HCT116 (cell line): Measurements from ENCODE around the gene ZMYM4. TPM values are rescaled to one million over a fixed set of nuclear protein-coding genes. Genes with fewer than 3 reads are reported as not detected.

Experiments used
- ATAC-seq: fragments of 200-7000 bp; cut with Tn5 transposase; 2 replicates; pipeline ENCODE4 v1.9.1; 2020; ENCODE audit warnings: mild to moderate bottlenecking, moderate library complexity
- BruUV-seq: library from RNA; stranded (reverse); fragments of 400-500 nt; replicated peaks from 2 replicates; lab custom pipeline; 2021; lab: Mats Ljungman, UMichigan
- CTCF ChIA-PET: fragments of 300-600 bp; sonication (Branson Sonifier 250); formaldehyde crosslinking; loops from one replicate; lab custom pipeline; 2021; ENCODE audit warnings: antibody characterized with exemption; lab: Charles Lee
- POLR2A ChIA-PET: fragments of 300-600, 350-600 bp; sonication (Branson Sonifier 250); formaldehyde crosslinking; loops from one replicate; lab custom pipeline; 2021; ENCODE audit warnings: antibody characterized with exemption; lab: Charles Lee
- RAD21 ChIA-PET, 2 experiments: fragments of 300-600 bp; sonication (Branson Sonifier 250); formaldehyde crosslinking; loops; one replicate each; lab custom pipeline; 2023; ENCODE audit warnings: low total read pairs in 2 of 2; ENCODE audit not compliant: uncharacterized antibody in 2 of 2, unreplicated experiment in 2 of 2, low non-redundant PET in 1 of 2; lab: Charles Lee
- DNase-seq: peaks from one replicate; pipeline ENCODE4 v3.0.0-alpha.2; 2010; ENCODE audit warnings: low read depth, low spot score
- H2AFZ ChIP-seq: fragments of 200-600 bp; shearing (Covaris generic), sonication (generic); 2 replicates; pipeline ENCODE4 v1.6.1; 2017; ENCODE audit warnings: low read depth, mixed run types, mixed read lengths, antibody characterized with exemption, low read length; ENCODE audit not compliant: poor library complexity, severe bottlenecking
- H3K27ac ChIP-seq: 2 replicates; pipeline ENCODE4 v1.5.1; 2012; ENCODE audit warnings: low read depth, low read length
- H3K27me3 ChIP-seq: fragments of 200-600 bp; sonication (generic); 2 replicates; pipeline ENCODE4 v1.6.1; 2016; ENCODE audit warnings: mixed run types, low read length, mixed read lengths; ENCODE audit not compliant: insufficient read depth
- H3K36me3 ChIP-seq, 2 experiments: fragments of 200-500 bp in 1 of 2; fragments of 200-600 bp in 1 of 2; sonication (Bioruptor generic) in 1 of 2; sonication (generic) in 1 of 2; 2 replicates each; pipeline versions ENCODE4 v1.5.1 to v1.6.1; 2014 to 2016; ENCODE audit warnings: low read length in 2 of 2, inconsistent platforms in 1 of 2, mixed read lengths in 1 of 2, mixed run types in 1 of 2; ENCODE audit not compliant: insufficient read depth in 2 of 2, control insufficient read depth in 1 of 2
- H3K4me1 ChIP-seq, 2 experiments: fragments of 200-600 bp in 1 of 2; sonication (generic) in 1 of 2; 2 replicates each; pipeline versions ENCODE4 v1.5.1 to v1.6.1; 2012 to 2017; ENCODE audit warnings: low read length in 2 of 2, inconsistent platforms in 1 of 2, mild to moderate bottlenecking in 1 of 2, mixed read lengths in 1 of 2, mixed run types in 1 of 2, moderate library complexity in 1 of 2; ENCODE audit not compliant: insufficient read depth in 2 of 2, control insufficient read depth in 1 of 2
- H3K4me2 ChIP-seq: fragments of 200-600 bp; sonication (generic); 2 replicates; pipeline ENCODE4 v1.6.1; 2017; ENCODE audit warnings: mixed run types, low read length, mixed read lengths
- H3K4me3 ChIP-seq, 2 experiments: fragments of 200-600 bp in 1 of 2; sonication (generic) in 1 of 2; replicated peaks in 1 of 2; 2 replicates each; pipeline ENCODE4 v1.5.1; 2011 to 2016; ENCODE audit warnings: low read length in 2 of 2, control low read depth in 1 of 2, low read depth in 1 of 2, mild to moderate bottlenecking in 1 of 2, mixed read lengths in 1 of 2, mixed run types in 1 of 2
- H3K79me2 ChIP-seq: fragments of 200-600 bp; sonication (generic); 2 replicates; pipeline ENCODE4 v1.6.1; 2017; ENCODE audit warnings: mild to moderate bottlenecking, mixed run types, low read length, moderate library complexity, mixed read lengths; ENCODE audit not compliant: insufficient read depth
- H3K9ac ChIP-seq: fragments of 200-600 bp; sonication (generic); 2 replicates; pipeline ENCODE4 v1.6.1; 2016; ENCODE audit warnings: low read length, mixed read lengths
- H3K9me2 ChIP-seq: fragments of 200-600 bp; sonication (generic), shearing (Covaris generic); 2 replicates; pipeline ENCODE4 v1.6.1; 2017; ENCODE audit warnings: mixed run types, mild to moderate bottlenecking, moderate library complexity; ENCODE audit not compliant: insufficient read depth
- H3K9me3 ChIP-seq, 2 experiments: fragments of 200-500 bp in 1 of 2; fragments of 200-600 bp in 1 of 2; sonication (Bioruptor generic) in 1 of 2; sonication (generic) in 1 of 2; 2 replicates each; pipeline ENCODE4 v1.6.1; 2014 to 2017; ENCODE audit warnings: low read length in 2 of 2, mixed read lengths in 2 of 2, inconsistent platforms in 1 of 2, low read depth in 1 of 2, mild to moderate bottlenecking in 1 of 2, mixed run types in 1 of 2, moderate library complexity in 1 of 2; ENCODE audit not compliant: control insufficient read depth in 1 of 2, insufficient read depth in 1 of 2
- H4K20me1 ChIP-seq: fragments of 200-600 bp; sonication (generic), shearing (Covaris generic); 2 replicates; pipeline ENCODE4 v1.6.1; 2017; ENCODE audit warnings: mixed run types, mild to moderate bottlenecking, moderate library complexity; ENCODE audit not compliant: insufficient read depth
- ATF3 ChIP-seq: IDR thresholded peaks from 2 replicates; pipeline ENCODE4 v1.6.1; 2012
- CBX3 ChIP-seq: IDR thresholded peaks from 2 replicates; pipeline ENCODE4 v1.6.1; 2012; ENCODE audit warnings: low read depth
- CEBPB ChIP-seq: IDR thresholded peaks from 2 replicates; pipeline ENCODE4 v1.6.1; 2012; ENCODE audit warnings: low read depth
- CTCF ChIP-seq, 3 experiments: fragments of 200-600 bp in 1 of 3; sonication (generic) in 1 of 3; IDR thresholded peaks in 2 of 3; conservative IDR thresholded peaks in 1 of 3; 2 replicates each; pipeline ENCODE4 v1.5.1; 2012 to 2017; ENCODE audit warnings: low read depth in 2 of 3, low read length in 2 of 3, antibody characterized with exemption in 1 of 3, borderline replicate concordance in 1 of 3, control low read depth in 1 of 3, mild to moderate bottlenecking in 1 of 3, mixed read lengths in 1 of 3, mixed run types in 1 of 3, moderate library complexity in 1 of 3; ENCODE audit not compliant: insufficient read depth in 1 of 3
- EGR1 ChIP-seq: IDR thresholded peaks from 2 replicates; pipeline ENCODE4 v1.6.1; 2012; ENCODE audit warnings: low read depth
- ELF1 ChIP-seq: IDR thresholded peaks from 2 replicates; pipeline ENCODE4 v1.6.1; 2012; ENCODE audit warnings: low read depth, borderline replicate concordance
- EZH2 ChIP-seq: fragments of 200-600 bp; sonication (generic); IDR thresholded peaks from 2 replicates; pipeline ENCODE4 v1.6.1; 2017; ENCODE audit warnings: antibody characterized with exemption, mixed run types
- EZH2phosphoT487 ChIP-seq: fragments of 200-600 bp; IDR thresholded peaks from 2 replicates; pipeline ENCODE4 v1.6.1; 2018; ENCODE audit warnings: antibody characterized with exemption, borderline replicate concordance
- FOSL1 ChIP-seq: IDR thresholded peaks from 2 replicates; pipeline ENCODE4 v1.6.1; 2012; ENCODE audit warnings: low read depth
- JUND ChIP-seq: IDR thresholded peaks from 2 replicates; pipeline ENCODE4 v1.6.1; 2012
- POLR2A ChIP-seq: IDR thresholded peaks from 2 replicates; pipeline ENCODE4 v1.7.0; 2011; ENCODE audit warnings: borderline replicate concordance; ENCODE audit not compliant: insufficient read depth, insufficient read length; ENCODE audit errors: extremely low read depth
- POLR2AphosphoS5 ChIP-seq: IDR thresholded peaks from 2 replicates; pipeline ENCODE4 v1.6.1; 2011; ENCODE audit warnings: mild to moderate bottlenecking, low read depth, low read length, moderate library complexity
- RAD21 ChIP-seq: IDR thresholded peaks from 2 replicates; pipeline ENCODE4 v1.6.1; 2012; ENCODE audit warnings: low read depth, mild to moderate bottlenecking
- SIN3A ChIP-seq: IDR thresholded peaks from 2 replicates; pipeline ENCODE4 v1.6.1; 2012; ENCODE audit warnings: low read depth
- SRF ChIP-seq: IDR thresholded peaks from 2 replicates; pipeline ENCODE4 v1.6.1; 2012; ENCODE audit warnings: low read depth
- YY1 ChIP-seq: IDR thresholded peaks from 2 replicates; pipeline ENCODE4 v1.6.1; 2011; ENCODE audit warnings: low read length, low read depth, moderate library complexity, mild to moderate bottlenecking; ENCODE audit not compliant: insufficient replicate concordance; ENCODE audit errors: extremely low read depth
- ZBTB33 ChIP-seq: IDR thresholded peaks from 2 replicates; pipeline ENCODE4 v1.6.1; 2011; ENCODE audit warnings: mild to moderate bottlenecking, low read length, moderate library complexity; ENCODE audit not compliant: insufficient replicate concordance; ENCODE audit errors: extremely low read depth
- ZFX ChIP-seq: fragments of 450-650 bp; IDR thresholded peaks from 2 replicates; pipeline ENCODE4 v1.6.1; 2017
- ZNF274 ChIP-seq: fragments of 200-500 bp; sonication (Bioruptor generic); IDR thresholded peaks from 2 replicates; pipeline ENCODE4 v1.6.1; 2014; ENCODE audit warnings: mild to moderate bottlenecking, low read depth, low read length, inconsistent platforms
- intact Hi-C: fragments of 100-400 bp; cut with micrococcal nuclease; formaldehyde crosslinking; loops from 2 replicates; pipeline ENCODE4 v1.10.0; 2022
- total RNA-seq: library from RNA; stranded (reverse); gene quantifications from one replicate; pipeline ENCODE4 v1.2.1, GENCODE V29; 2021; ENCODE audit not compliant: unreplicated experiment
- TF ChIP-seq, protein P1 (sequence below): IDR thresholded peaks from 2 replicates; pipeline ENCODE4 v1.6.1; 2012; ENCODE audit warnings: low read depth

Gene ZMYM4
- total RNA-seq, 1 experiment from 2014 or later, result 58.0 TPM

DNA sequence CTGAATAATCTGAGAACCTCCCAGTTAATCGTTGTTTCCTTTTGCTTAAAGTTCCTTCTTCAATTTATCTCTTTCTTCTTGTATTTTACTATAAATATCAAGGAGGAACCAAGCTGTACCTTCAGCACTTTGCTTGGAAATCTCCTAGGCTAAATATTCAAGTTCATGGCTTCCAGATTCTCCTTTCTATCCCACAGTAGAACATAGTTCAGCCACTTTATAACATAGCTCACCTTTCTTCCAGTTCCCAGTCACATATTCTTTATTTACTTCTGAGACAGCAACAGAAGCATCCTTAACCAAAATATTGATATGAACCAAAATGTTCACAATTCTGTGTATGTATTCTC, 11.0 kb downstream of the ZMYM4 start:
- ChIA-PET RAD21 (no interaction called here), CTCF (no interaction called here), POLR2A (no interaction called here)
- H3K27ac ChIP-seq, result no peak overlapping the region
- DNase-seq (no peak), ATAC-seq (no peak)
- H3K4me3 ChIP-seq, result no peak overlapping the region
- no TSS peak for BruUV-seq
- H4K20me1 ChIP-seq, result 0 out of 2 replicates have a peak, but pooled peaks cover 5% of the 10 kb centered on the region
- no peak overlapping the region for H3K4me2 ChIP-seq
- H3K9ac ChIP-seq, result no peak overlapping the region
- 0 out of 4 replicates have a peak, but pooled peaks cover 0 to 2% of the 10 kb centered on the region in 2 experiments for H3K9me3 ChIP-seq
- H3K4me1 ChIP-seq, result no peaks in the 10 kb centered on the region
- H3K9me2 ChIP-seq, result no peaks in the 10 kb centered on the region
- no peak overlapping the region for H2AFZ ChIP-seq
- H3K79me2 ChIP-seq, result peaks cover 79% of the 10 kb centered on the region
- no peaks in the 10 kb centered on the region for H3K36me3 ChIP-seq
- intact Hi-C loops, result no loop called here
- no peak for TF ChIP-seq YY1
- no peak for TF ChIP-seq EZH2
- TF ChIP-seq, protein P1, sequence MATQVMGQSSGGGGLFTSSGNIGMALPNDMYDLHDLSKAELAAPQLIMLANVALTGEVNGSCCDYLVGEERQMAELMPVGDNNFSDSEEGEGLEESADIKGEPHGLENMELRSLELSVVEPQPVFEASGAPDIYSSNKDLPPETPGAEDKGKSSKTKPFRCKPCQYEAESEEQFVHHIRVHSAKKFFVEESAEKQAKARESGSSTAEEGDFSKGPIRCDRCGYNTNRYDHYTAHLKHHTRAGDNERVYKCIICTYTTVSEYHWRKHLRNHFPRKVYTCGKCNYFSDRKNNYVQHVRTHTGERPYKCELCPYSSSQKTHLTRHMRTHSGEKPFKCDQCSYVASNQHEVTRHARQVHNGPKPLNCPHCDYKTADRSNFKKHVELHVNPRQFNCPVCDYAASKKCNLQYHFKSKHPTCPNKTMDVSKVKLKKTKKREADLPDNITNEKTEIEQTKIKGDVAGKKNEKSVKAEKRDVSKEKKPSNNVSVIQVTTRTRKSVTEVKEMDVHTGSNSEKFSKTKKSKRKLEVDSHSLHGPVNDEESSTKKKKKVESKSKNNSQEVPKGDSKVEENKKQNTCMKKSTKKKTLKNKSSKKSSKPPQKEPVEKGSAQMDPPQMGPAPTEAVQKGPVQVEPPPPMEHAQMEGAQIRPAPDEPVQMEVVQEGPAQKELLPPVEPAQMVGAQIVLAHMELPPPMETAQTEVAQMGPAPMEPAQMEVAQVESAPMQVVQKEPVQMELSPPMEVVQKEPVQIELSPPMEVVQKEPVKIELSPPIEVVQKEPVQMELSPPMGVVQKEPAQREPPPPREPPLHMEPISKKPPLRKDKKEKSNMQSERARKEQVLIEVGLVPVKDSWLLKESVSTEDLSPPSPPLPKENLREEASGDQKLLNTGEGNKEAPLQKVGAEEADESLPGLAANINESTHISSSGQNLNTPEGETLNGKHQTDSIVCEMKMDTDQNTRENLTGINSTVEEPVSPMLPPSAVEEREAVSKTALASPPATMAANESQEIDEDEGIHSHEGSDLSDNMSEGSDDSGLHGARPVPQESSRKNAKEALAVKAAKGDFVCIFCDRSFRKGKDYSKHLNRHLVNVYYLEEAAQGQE, result no peak
- no peak for TF ChIP-seq ELF1
- no peak for TF ChIP-seq CEBPB
- no peak for TF ChIP-seq ZFX
- no peak for TF ChIP-seq CBX3
- TF ChIP-seq ZBTB33, result no peak
- no peak for TF ChIP-seq ZNF274
- TF ChIP-seq JUND, result no peak
- TF ChIP-seq ATF3, result no peak
- no peak for TF ChIP-seq POLR2A
- no peak for TF ChIP-seq EZH2phosphoT487
- no peak for TF ChIP-seq SRF
- no peak for TF ChIP-seq CTCF (IDR thresholded peaks at IDR 0.05 in 2 of 3, conservative IDR thresholded peaks at IDR 0.05 in 1 of 3; ENCODE audit: borderline replicate concordance in 1 of 3, insufficient read depth in 1 of 3, low read depth in 2 of 3, low read length in 2 of 3)
- TF ChIP-seq SIN3A, result no peak
- no peak for TF ChIP-seq FOSL1
- no peak for TF ChIP-seq EGR1
- TF ChIP-seq RAD21, result no peak
- TF ChIP-seq POLR2AphosphoS5, result no peak
- no peaks in the 10 kb centered on the region for H3K27me3 ChIP-seq
